Limb (tissue), 2 donors: ENCODE measurements around the gene NDRG3.
"Not testable (repeated sequence)": the region's sequence is repeated elsewhere in the genome, so short reads cannot be mapped to it uniquely, and the experiment has no call there.

Experiments used
- DNase-seq, 2 donors: peaks; one replicate each; pipeline ENCODE4 v3.0.0-alpha.2; 2016; ENCODE audit errors: extremely low spot score in 2 of 2

Gene NDRG3

DNA sequence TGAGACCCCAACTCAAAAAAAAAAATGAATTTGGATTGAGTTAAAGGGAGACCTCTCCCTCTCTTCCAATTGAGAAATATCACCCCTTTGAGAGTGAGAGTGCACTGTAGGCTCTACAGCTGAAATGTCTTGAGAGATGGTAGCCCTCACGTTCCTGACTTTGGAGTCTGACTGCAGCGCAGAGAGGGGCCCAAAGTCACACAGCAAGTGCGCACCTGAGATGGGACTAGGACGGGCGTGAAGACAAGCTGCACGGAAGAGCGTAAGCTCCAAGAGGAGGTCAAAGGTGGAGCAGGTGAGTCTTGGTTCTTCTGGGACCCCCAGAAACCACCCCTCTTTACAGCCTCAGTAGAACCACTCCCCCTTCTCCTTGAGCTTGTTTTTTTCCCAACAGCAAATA, 100.5 kb downstream of the NDRG3 start:
- DNase-seq = no peak

DNA sequence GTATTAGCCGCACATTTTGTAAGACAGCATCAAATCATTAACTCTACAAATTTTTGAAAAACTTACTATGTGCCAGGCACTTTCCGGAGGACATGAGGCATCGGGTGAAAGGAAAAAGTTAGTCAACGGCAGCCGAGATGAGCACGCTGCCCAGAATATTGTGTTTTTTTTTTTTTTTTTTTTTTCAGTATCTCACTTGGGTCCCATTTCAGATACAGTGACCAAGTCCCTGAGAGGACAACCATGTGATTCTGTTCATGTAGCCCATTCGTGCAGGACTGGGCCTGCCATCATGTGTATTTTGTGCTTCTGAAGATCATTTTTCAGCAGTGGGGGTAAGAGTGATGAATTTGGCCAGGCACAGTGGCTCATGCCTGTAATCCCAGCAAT, 101.2 kb downstream of the NDRG3 start:
- DNase-seq = no peak

DNA sequence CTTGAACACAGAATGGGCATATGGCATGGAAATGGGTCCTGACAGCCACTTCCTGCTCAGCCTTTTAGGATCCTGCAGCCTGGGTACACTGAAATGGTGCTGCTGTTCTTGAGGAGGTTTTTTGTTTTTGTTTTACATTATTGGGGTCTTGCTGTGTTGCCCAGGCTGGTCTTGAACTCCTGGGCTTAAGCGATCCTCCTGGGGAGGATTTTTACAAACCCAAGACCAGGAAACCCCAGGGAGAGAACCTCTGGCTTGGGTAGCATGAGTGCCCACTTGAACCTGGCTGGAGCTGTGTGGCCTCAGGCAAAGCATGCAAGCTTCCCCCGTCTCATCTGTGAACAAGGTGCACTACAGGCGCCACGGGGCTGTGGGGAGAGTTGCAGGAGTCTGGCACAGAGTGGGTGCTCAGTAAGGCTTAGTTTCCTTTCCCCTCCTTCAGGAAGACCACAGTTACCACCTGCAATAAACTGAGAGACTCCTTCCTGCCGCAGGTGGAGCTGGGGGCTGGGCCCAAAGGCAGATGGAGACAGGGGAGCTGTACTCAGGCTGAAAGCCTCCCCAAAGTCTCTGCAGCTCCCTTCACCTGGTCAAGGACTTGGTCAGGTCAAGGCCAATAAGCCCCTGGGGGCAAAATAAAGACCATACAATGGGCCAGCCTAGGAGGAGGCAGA, 101.7 kb downstream of the NDRG3 start:
- DNase-seq = no peak

DNA sequence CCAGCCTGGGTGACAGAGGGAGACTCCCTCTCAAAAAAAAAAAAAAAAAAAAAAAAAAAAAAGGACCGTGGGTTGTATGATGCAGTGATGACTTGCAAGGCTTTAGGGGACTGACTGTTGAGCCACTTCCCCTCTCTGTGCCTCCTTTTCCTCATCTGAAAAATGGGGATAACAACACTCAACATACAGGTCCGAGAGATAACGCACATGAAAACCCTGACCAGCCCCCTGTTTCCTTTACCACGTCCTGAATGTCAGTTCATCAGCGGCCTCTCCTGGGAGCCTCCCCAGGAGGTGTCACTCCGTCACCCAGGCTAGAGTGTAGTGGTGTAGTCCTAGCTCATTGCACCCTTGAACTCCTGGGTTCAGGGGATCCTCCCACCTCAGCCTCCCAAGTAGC, 103.8 kb downstream of the NDRG3 start:
- DNase-seq = no peak

DNA sequence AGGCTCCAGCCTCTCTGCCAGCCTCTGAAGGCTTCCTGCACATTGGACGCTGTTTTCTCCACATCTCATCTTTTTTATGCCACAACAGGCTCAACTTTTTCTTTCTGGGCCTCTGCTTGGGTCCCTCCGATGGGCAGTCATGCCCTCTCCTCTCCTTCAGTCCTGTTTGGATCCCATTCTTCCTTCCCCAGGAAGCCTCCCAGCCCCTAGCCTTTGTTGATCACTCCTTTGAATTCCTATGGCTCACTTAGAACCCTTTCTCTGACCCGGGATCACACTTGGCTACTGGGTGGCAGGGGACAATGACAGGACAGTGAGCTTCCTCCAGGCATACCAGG, 104.4 kb downstream of the NDRG3 start:
- no peak for DNase-seq

DNA sequence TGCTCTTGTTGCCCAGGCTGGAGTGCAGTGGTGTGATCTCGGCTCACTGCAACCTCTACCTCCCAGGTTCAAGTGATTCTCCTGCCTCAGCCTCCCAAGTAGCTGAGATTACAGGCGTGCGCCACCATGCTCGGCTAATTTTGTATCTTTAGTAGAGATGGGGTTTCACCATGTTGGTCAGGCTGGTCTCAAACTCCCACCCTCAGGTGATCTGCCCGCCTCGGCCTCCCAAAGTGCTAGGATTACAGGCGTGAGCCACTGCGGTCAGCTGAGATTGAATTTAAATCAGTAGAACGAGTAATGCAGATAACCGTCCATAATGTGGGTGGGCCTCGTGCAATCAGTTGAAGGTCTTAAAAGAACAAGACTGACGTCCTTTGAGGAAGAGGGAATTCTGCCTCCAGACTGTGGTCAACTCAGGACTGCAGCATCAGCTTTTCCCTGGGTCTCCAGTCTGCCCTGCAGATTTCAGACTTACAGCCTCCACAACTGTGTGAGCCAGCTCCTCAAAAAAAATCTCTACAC, 107.0 kb downstream of the NDRG3 start:
- DNase-seq = not testable (repeated sequence)

DNA sequence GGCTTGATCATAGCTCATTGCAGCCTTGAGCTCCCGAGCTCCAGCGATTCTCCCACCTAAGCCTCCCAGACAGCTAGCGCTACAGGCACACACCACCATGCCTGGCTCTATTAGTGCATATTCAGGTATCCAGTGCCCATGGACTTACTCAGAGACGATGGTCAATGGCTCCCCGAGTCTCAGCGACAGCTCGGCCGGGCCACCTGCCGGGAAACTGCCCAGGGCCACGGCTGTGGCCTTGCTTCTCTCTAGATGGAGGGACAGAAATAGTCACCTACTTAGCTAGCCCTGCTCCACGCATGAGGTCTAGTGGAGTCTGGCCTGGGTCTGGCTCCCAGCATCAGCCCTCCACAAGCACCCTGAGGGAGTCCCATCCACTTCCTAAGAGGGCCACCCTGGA, 111.5 kb downstream of the NDRG3 start:
- no peak for DNase-seq

DNA sequence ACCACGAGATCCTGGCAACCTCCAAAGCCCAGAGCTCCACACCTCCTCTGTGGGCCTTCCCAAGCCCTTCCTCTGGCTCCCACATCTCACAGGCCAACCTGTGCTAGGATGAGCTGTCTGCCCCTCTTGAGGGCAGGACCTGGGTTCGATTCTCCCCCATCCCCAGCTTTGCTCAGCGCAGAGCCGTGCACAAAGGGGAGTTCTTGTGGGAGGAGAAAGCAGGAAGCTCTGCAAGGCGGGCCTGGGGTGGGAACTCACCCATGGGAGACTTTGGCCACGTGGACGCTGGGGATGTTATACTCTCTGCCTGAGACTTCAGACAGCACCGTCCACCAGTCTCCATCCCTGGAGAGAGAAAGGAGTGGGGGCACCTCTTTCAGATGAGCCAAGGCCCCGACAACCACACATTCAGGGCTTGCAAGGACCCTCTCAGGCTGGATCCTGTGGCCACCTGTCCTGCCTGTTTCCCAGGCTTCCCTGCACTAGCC, 112.6 kb downstream of the NDRG3 start:
- no peak for DNase-seq

DNA sequence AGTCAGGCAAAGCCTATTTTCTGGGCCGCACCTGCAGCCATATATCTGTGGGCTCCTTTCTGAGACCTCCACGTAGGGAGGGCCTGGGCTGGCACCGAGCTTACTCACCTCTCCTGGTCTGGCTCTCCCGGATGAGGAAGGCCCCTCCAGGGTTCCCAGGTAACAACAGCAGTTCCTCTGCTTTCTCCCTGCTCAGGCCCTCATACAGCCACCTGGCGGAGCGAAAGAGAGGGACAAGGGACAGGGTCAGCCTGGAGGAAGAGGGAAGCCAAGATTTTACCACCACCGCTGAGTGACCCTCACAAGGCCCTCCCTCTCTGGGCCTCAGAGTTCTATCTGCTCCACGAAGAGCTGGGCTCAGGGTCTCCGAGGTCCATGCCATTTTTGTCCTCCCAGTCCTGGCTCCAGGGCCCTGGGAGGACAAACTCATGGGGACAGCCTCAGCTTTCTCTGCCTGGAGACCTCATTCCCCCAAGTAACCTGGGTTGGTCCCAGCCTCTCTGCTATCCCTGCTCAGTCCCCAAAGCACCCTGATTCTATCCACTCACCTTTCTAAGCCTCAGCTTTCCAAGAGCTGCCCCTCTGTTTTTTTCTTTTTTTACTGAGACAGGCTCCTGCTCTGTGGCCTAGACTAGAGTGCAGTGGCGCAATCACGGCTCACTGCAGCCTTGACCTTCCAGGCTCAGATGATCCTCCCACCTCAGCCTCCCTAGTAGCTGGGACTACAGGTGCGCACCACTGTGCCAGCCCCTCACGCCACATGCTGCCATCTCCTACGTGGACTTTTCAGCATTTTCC, 113.2 kb downstream of the NDRG3 start:
- DNase-seq = no peak

DNA sequence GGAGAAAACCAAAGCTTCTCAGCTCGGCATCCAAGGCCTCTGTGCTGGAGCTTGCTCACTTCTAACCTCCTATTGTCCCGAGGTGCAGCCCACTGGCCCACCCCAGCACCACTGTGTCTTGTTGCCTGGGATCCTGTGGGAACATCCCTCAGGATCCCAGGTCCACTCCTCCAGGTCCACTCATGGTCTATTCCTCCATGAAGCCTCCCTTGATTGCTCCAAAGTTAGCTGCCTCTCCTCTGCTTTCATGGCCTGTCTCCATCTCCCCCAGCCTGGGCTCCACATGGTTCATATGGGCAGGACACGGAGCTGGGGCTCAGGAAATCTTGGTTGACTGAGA, 113.8 kb downstream of the NDRG3 start:
- DNase-seq = no peak

DNA sequence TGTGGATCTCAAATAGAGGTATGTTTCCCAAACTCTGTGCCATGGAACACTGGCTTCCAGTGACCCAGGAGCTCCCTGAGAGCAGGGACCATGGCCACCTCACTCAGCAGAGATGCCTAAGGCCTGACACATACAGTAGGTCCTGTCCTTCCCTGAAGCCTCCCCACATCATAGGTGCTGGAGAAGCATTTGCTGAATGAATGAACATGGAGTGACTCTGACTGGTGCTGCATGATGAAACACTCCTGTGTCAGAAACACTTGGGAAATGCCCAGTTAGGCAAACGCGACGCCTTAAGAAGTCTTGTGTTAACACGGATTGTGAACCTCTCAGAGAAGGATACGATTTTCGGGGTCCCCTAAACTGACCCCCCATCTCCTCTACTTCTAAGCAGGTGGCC, 114.2 kb downstream of the NDRG3 start:
- DNase-seq = no peak

DNA sequence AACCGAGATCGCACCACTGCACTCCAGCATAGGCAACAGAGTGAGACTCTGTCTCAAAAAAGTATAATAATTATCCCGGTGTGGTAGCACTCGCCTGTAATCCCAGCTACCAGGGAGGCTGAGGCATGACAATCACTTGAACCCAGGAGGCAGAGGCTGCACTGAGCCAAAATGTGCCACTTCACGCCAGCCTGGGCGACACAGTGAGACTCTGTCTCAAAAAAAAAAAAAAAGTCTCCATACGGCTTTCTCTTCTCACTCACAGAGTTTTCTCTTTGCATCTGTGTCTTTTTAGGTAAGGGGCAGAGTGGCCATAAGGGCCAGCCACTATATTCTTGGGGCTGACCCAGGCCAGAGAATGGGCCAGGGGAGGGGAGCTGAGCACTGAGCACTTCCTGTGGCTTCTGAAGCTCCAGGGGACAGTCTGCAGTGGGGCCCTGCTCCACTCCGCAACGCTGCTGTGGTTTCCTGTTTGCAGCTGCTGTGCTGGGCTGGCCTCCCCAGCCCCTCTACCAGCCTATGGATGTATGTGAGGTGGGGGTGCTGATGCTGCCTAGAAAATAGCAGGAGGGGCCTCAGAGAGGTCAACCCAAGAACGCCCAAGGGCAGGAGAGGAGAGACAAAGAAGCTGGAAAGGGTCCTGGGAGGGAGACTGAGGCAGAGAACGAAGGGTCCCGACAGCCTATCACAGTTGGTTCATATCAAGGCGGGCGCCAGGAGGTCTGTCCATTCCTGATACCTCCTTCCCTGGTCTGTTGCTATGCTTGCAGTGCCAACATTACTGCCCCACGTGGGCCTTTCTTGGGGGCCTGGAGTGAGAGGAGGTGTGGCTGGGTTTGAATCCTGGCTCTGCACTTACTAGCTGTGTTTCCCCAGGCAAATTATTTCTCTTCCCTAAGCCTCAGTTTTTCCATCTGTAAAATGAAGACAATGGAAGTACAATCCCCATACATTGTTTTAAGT, 115.9 kb downstream of the NDRG3 start:
- no peak for DNase-seq

DNA sequence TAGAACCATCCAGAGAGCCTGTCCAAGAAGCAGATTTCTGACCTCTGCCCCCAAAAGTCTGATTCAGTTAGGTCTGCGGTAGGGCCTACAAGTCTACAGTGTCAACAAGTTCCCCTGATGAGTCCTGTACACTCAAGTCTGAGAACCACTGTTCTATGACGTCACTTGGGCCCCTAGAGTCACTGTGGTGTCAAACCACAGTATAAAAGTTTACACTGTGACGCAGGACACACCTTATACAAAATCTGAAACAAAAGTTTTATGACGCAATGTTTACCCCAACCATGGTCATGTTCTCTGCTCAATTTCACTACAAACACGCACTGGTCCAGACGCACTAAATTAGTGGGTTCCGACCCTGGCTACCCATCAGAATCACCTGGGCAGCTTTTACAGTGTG, 117.8 kb downstream of the NDRG3 start:
- DNase-seq = no peak

DNA sequence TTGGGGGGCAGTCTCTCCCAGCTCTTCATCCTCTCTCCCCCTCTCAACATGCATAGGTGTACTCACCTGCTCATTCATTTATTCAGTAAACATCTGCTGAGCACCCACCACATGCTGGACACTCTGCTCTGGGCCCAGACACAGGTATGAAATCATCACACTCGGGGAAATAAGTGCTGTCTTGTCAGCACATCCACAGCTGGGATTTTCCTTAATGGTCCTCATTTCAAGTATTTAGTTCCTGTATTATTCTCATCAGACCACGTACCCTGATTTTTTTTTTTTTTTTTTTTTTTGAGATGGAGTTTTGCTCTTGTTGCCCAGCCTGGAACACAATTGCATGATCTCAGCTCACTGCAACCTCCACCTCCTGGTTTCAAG, 121.0 kb downstream of the NDRG3 start:
- DNase-seq = no peak

DNA sequence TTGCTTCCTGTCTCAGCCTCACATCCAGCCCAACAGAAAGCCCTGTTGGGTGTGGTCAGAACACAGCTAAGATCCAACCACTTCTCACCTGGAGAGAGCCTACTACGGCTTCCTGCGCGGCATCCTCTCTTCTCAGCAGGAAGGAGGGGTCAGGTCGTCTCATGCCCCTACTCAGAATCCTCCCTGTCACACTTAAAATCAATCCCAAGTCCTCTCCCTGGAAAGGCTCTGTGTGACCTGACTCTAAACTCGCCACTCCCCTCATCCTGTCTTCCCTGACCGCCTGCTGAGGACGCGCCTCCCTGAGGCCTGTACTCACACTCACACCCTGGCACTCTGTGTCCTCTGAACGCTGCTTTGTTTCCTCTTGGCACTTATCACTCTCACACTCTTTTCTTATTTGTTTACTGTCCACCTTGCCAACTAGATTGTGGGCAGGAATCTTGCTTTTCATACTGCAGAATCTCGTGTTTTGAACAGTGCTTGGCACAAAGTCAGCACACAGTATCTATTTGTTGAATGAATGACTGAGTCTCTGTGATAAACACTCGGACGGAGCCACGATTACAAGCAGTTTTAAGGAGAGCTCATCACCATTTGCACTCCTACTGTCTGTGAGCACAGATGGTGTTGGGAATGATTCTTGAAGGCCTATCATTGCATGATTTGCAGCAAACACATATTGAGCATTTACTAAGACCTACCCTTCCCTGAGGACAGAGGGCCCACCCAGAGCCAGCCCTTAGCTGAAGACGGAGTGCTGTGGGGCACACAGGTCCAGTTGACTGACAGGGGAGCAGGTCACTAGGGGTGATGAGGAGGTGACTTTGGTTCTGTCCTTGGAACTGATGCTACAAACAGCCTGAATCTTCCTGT, 121.6 kb downstream of the NDRG3 start:
- DNase-seq = no peak

DNA sequence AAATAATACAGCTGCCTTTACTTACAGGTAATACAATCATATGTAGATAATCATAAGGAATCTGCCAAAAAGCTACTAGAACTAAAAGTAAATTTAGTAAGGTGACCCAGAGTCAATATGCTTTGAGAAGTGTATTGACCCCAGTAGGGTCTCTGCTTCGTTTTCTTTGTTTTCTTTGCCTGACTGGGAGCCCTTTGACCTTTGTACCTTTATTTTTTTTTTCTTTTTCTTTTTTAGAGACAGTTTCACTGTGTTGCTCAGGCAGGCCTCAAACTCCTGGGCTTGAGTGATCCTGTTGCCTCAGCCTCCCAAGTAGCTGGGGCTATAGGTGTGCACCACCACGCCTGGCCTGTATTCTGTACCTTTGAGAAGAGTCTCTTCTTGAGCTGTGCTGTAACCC, 122.4 kb downstream of the NDRG3 start:
- DNase-seq = no peak

DNA sequence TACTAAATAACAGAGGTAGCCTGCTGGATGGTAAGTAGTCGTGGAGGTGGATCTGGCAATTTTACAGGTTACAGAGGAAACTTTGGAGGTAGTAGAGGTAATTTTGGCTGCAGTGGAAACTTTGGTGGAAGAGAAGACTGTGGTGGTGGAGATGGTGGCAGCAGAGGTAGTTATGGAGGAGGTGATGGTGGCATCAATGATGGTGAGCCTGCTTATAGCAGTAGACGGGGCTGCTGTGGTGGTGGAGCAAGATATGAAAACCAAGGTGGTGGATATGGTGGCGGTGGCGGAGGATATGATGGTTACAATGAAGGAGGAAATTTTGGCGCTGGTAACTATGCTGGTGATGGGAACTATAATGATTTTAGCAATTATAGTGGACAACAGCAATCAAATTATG, 125.0 kb downstream of the NDRG3 start:
- no peak for DNase-seq

DNA sequence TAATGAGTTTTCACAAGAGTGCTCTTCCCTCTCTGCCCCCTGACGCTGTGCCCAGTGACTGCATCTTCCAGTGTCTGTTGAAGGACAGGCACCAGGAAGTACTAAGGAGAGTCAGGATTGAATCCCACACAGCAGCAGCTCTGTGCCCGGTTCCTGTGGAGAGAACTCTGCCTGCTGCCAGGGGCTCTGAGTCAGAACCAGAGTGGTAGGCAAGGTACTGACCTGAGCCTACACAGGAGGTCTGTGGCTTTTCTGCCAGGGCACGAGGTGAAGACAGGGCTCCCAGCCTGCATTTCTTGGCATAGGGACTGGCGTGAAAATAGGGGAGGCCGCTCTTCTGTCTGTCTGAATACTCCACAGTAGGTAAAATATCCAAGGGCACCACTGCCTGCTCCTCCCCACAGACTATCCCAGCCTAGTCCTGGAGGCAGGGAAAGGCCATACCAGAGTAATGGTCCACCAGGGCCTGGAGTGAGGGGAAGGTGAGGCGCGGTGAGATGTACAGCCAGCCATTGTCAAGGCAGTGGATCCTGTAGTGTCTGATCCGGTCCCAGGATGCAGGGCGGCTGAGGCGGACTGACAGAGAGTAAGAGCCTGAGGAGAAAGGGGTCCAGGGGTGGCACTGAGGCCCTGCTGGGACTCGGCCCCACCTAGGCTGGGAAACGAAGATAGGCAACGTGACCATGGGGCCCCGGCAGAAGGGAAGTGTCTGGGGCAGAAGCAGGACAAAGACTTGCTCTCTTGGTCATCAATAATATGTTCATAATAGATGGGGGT, 130.9 kb downstream of the NDRG3 start:
- no peak for DNase-seq

DNA sequence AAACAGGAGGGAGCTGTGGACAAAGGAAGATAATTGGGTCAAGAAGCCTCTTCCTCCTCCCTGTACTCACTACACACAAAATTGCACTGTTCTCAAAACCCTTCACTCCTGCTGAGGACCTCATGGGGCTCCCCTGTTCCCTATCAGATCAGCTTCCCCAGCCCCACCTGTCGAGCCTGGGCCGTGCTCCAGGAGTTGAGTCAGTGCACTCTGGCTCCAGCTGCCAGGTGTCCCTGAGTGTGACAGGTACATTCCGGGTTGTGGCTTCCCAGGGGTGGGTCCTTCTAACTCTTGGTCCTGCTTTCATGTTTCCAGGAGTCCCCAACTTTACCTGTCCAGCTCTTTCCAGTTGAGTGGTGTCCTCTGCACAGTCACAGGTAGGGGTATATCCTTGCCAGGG, 131.9 kb downstream of the NDRG3 start:
- no peak for DNase-seq

DNA sequence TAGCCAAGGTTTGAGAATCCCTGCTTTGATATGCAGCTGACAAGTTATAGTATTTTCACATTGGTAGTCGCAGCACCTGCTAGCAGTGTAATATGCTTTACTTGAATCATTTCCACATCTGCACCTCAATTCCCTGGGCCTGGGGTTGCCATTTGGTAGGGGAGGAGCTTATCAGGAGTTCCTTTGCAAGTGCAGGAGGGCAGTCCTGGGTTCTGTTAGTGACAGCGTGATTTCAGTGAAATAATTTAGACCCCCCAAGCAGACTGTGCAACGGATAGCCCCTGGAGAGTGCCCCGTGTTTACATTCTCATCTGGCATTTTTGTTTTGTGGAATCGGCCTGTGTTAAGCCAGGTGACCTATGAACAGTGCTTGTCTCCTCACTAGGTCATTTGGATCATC, 134.3 kb downstream of the NDRG3 start:
- no peak for DNase-seq
